K562 (cell line): ENCODE results near the gene GFOD1. TPM values are rescaled to one million over a fixed set of nuclear protein-coding genes. Genes with fewer than 3 reads are reported as not detected.

Source experiments
- ATAC-seq: fragments of 200-7000 bp; cut with Tn5 transposase; 3 replicates; pipeline ENCODE4 v1.9.1; 2020; ENCODE audit warnings: moderate library complexity
- BruUV-seq: library from RNA; stranded (reverse); fragments of 400-500 nt; replicated peaks from 2 replicates; lab custom pipeline; 2021; lab: Mats Ljungman, UMichigan
- CTCF ChIA-PET: fragments of 300-600 bp; formaldehyde crosslinking; extraction: SDS; loops from one replicate; lab custom pipeline; 2021; ENCODE audit warnings: low intra/inter-chr PET ratio; lab: Yijun Ruan, JAX
- POLR2A ChIA-PET: fragments of 300-600, 350-650 bp; sonication (Branson Sonifier 250); formaldehyde crosslinking; extraction: SDS; loops from one replicate; lab custom pipeline; 2021; ENCODE audit warnings: antibody characterized with exemption, inconsistent platforms; lab: Yijun Ruan, JAX
- DNase-seq, 4 experiments: peaks; one replicate each; pipeline versions ENCODE4 v3.0.0 to v3.0.0-alpha.2; 2011 to 2018; ENCODE audit warnings: low spot score in 3 of 4, mixed read lengths in 3 of 4; ENCODE audit errors: extremely low read depth in 1 of 4
- FAIRE-seq: peaks from 2 replicates; lab custom pipeline; 2011; peaks lifted over from hg19 to GRCh38; lab: Jason Lieb, UNC
- H2AFZ ChIP-seq: 2 replicates; pipeline ENCODE4 v1.6.0; 2011; ENCODE audit warnings: low read depth, low read length, control low read depth, inconsistent platforms
- H3K27ac ChIP-seq: fragments of 200-600 bp; 3 replicates; pipeline ENCODE4 v1.8.0; 2011; ENCODE audit warnings: low read depth, mild to moderate bottlenecking, control low read depth, inconsistent platforms, low read length, moderate library complexity, mixed read lengths; ENCODE audit errors: extremely low read depth
- H3K27me3 ChIP-seq, 2 experiments: fragments of 300-600 bp in 1 of 2; 2 replicates in 1 of 2; 3 replicates in 1 of 2; pipeline versions ENCODE4 v1.6.0 to v1.8.0; 2011; ENCODE audit warnings: inconsistent platforms in 2 of 2, low read length in 2 of 2, mild to moderate bottlenecking in 1 of 2, mixed read lengths in 1 of 2, moderate library complexity in 1 of 2; ENCODE audit not compliant: control insufficient read depth in 2 of 2, insufficient read depth in 2 of 2
- H3K36me3 ChIP-seq: fragments of 300-600 bp; 3 replicates; pipeline ENCODE4 v1.8.0; 2011; ENCODE audit warnings: mild to moderate bottlenecking, low read length, inconsistent platforms; ENCODE audit not compliant: control insufficient read depth, insufficient read depth
- H3K4me1 ChIP-seq, 2 experiments: fragments of 200-600 bp in 1 of 2; replicated peaks in 1 of 2; 2 replicates in 1 of 2; 3 replicates in 1 of 2; pipeline versions ENCODE4 v1.5.1 to v1.8.0; 2011; ENCODE audit warnings: inconsistent platforms in 2 of 2, low read length in 2 of 2, mild to moderate bottlenecking in 1 of 2, mixed read lengths in 1 of 2, moderate library complexity in 1 of 2; ENCODE audit not compliant: control insufficient read depth in 2 of 2, insufficient read depth in 2 of 2
- H3K4me2 ChIP-seq: 2 replicates; pipeline ENCODE4 v1.6.1; 2011; ENCODE audit warnings: low read length, control low read depth, inconsistent platforms, mixed read lengths; ENCODE audit not compliant: insufficient read depth
- H3K4me3 ChIP-seq: fragments of 200-600 bp; sonication (generic), shearing (Covaris generic); 2 replicates; pipeline ENCODE4 v1.5.1; 2016; ENCODE audit warnings: control low read depth, inconsistent platforms
- H3K79me2 ChIP-seq: fragments of 200-600 bp; 3 replicates; pipeline ENCODE4 v1.8.0; 2011; ENCODE audit warnings: low read length, inconsistent platforms; ENCODE audit not compliant: control insufficient read depth, insufficient read depth
- H3K9ac ChIP-seq, 2 experiments: 2 replicates each; pipeline versions ENCODE4 v1.6.0 to v1.6.1; 2011; ENCODE audit warnings: low read depth in 2 of 2, low read length in 2 of 2, control low read depth in 1 of 2, inconsistent platforms in 1 of 2, mild to moderate bottlenecking in 1 of 2, mixed read lengths in 1 of 2; ENCODE audit not compliant: insufficient read depth in 1 of 2
- H3K9me1 ChIP-seq: one replicate; pipeline ENCODE4 v1.6.0; 2011; ENCODE audit warnings: inconsistent platforms, mild to moderate bottlenecking, low read length, moderate library complexity; ENCODE audit not compliant: control insufficient read depth, insufficient read depth
- H3K9me3 ChIP-seq: replicated peaks from 2 replicates; pipeline ENCODE4 v1.5.1; 2011; ENCODE audit warnings: low read depth, low read length, inconsistent platforms; ENCODE audit not compliant: control insufficient read depth, insufficient read depth
- H4K20me1 ChIP-seq: replicated peaks from 2 replicates; pipeline ENCODE4 v1.6.1; 2011; ENCODE audit warnings: low read length, inconsistent platforms, mixed read lengths; ENCODE audit not compliant: control insufficient read depth, insufficient read depth
- CREB1 ChIP-seq, 2 experiments: sonication (generic) in 1 of 2; formaldehyde crosslinking in 1 of 2; IDR thresholded peaks; 2 replicates each; pipeline versions ENCODE4 v1.6.1 to v1.8.0; 2012 to 2022; ENCODE audit warnings: inconsistent platforms in 1 of 2, mild to moderate bottlenecking in 1 of 2, missing genetic modification reagents in 1 of 2, moderate library complexity in 1 of 2
- ELF4 ChIP-seq: fragments of 450-650 bp; formaldehyde crosslinking; IDR thresholded peaks from 2 replicates; pipeline ENCODE4 v1.4.0; 2022; ENCODE audit warnings: missing genetic modification characterization
- FOXP1 ChIP-seq: sonication (generic); formaldehyde crosslinking; IDR thresholded peaks from 2 replicates; pipeline ENCODE4 v1.8.0; 2022; ENCODE audit warnings: mild to moderate bottlenecking, missing genetic modification reagents
- GATA2 ChIP-seq: sonication (generic); formaldehyde crosslinking; IDR thresholded peaks from 2 replicates; pipeline ENCODE4 v1.4.0; 2020; ENCODE audit warnings: mild to moderate bottlenecking, missing genetic modification reagents
- HIVEP1 ChIP-seq: fragments of 250-450 bp; sonication (Bioruptor Pico); IDR thresholded peaks from 2 replicates; pipeline ENCODE4 v1.4.0; 2020; ENCODE audit warnings: mild to moderate bottlenecking
- HLTF ChIP-seq: fragments of 450-650 bp; IDR thresholded peaks from 2 replicates; pipeline ENCODE4 v1.6.1; 2016
- MEIS2 ChIP-seq: fragments of 450-650 bp; IDR thresholded peaks from 2 replicates; pipeline ENCODE4 v1.6.1; 2014; ENCODE audit warnings: mild to moderate bottlenecking; ENCODE audit not compliant: partially characterized antibody
- MXI1 ChIP-seq: IDR thresholded peaks from 2 replicates; pipeline ENCODE4 v1.6.1; 2011; ENCODE audit warnings: low read depth, mild to moderate bottlenecking, improper control_type of control experiment, low read length
- NR3C1 ChIP-seq: sonication (generic); formaldehyde crosslinking; IDR thresholded peaks from 2 replicates; pipeline ENCODE4 v1.8.1; 2022; ENCODE audit warnings: missing genetic modification reagents
- RCOR1 ChIP-seq, 2 experiments: IDR thresholded peaks; 2 replicates each; pipeline ENCODE4 v1.6.1; 2012; ENCODE audit warnings: low read depth in 2 of 2, low read length in 2 of 2, borderline replicate concordance in 1 of 2, improper control_type of control experiment in 1 of 2
- SREBF2 ChIP-seq: sonication (generic); formaldehyde crosslinking; IDR thresholded peaks from 2 replicates; pipeline ENCODE4 v1.4.0; 2020; ENCODE audit warnings: mild to moderate bottlenecking, missing genetic modification reagents
- ZBTB43 ChIP-seq: sonication (generic); formaldehyde crosslinking; IDR thresholded peaks from 2 replicates; pipeline ENCODE4 v1.8.0; 2023; ENCODE audit warnings: mild to moderate bottlenecking, missing genetic modification reagents
- ZBTB9 ChIP-seq: fragments of 450-650 bp; formaldehyde crosslinking; IDR thresholded peaks from 2 replicates; pipeline ENCODE4 v1.4.0; 2020; ENCODE audit warnings: mild to moderate bottlenecking, moderate library complexity
- ZFP1 ChIP-seq: fragments of 450-650 bp; formaldehyde crosslinking; IDR thresholded peaks from 2 replicates; pipeline ENCODE4 v1.4.0; 2020; ENCODE audit warnings: mild to moderate bottlenecking, mixed read lengths
- ZKSCAN8 ChIP-seq: fragments of 200-800 bp; sonication (Bioruptor generic); IDR thresholded peaks from 2 replicates; pipeline ENCODE4 v1.6.1; 2016; ENCODE audit warnings: missing genetic modification characterization, missing compliant biosample characterization
- ZNF445 ChIP-seq: fragments of 250-450 bp; sonication (Bioruptor Pico); IDR thresholded peaks from 2 replicates; pipeline ENCODE4 v1.4.0; 2020; ENCODE audit warnings: low read depth, mild to moderate bottlenecking, moderate library complexity
- ZNF766 ChIP-seq: fragments of 200-800 bp; sonication (Bioruptor generic); conservative IDR thresholded peaks from 2 replicates; pipeline ENCODE4 v1.6.1; 2016; ENCODE audit warnings: missing genetic modification characterization, missing compliant biosample characterization
- WGBS: fragments of 100-300 bp; shearing (Covaris generic); methylation state at CpG from one replicate; pipeline ENCODE4 v1.1.6; 2016; ENCODE audit warnings: low coverage, mixed read lengths; ENCODE audit not compliant: insufficient coverage; ENCODE audit errors: missing lambda C conversion rate; 5-methylcytosine and 5-hydroxymethylcytosine counted together
- in situ Hi-C: fragments of 300-500 bp; cut with MboI; formaldehyde crosslinking; loops from 4 replicates; pipeline ENCODE4 v1.15.0; 2018; ENCODE audit warnings: inconsistent platforms, mixed read lengths
- intact Hi-C: fragments of 100-400 bp; cut with micrococcal nuclease; formaldehyde crosslinking; loops from 2 replicates; pipeline ENCODE4 v1.14.2; 2022
- polyA plus RNA-seq, 8 experiments: library from polyadenylated mRNA; depleted of rRNA in 4 of 8; stranded (reverse) in 5 of 8; unstranded in 3 of 8; fragments of >200 nt; fragmentation: Nextera tagmentation in 2 of 8; fragmentation: Illumina TruSeq in 1 of 8; extraction: Ambion mirVana in 2 of 8; extraction: Trizol in 1 of 8; gene quantifications; 2 replicates each; pipeline versions ENCODE4 v1.2.1 to v1.2.3, GENCODE V29; 2011 to 2014; ENCODE audit warnings: inconsistent platforms in 1 of 8, missing spikeins in 1 of 8
- total RNA-seq, 7 experiments: library from RNA; depleted of rRNA in 6 of 7; stranded (reverse); fragments of >200 nt in 6 of 7; fragmentation: Illumina TruSeq in 2 of 7; extraction: Trizol in 2 of 7; gene quantifications; 2 replicates each; pipeline versions ENCODE4 v1.2.1 to v1.2.3, GENCODE V29; 2011 to 2021; ENCODE audit warnings: low replicate concordance in 1 of 7
- TF ChIP-seq, protein P1 (sequence below): fragments of 450-650 bp; IDR thresholded peaks from 2 replicates; pipeline ENCODE4 v1.6.1; 2018; ENCODE audit warnings: mild to moderate bottlenecking, low read depth; ENCODE audit not compliant: partially characterized antibody

The GFOD1 gene
- total and polyA plus RNA-seq, 9 of the 15 experiments (the other 6 are each of a cell fraction or from before 2014, with no cell fraction given), result 3.8 to 12.0 (median 8.2) TPM

GRCh38 chr6:13479971-13480434 is 7.4 kb downstream of the GFOD1 start:
- Histone ChIP-seq H3K4me3 (no peak overlapping the region), H2AFZ (no peak overlapping the region), H3K27me3 (no peaks in the 10 kb centered on the region), H3K9ac (no peak overlapping the region; a peak in 1 of 4 replicates), H3K79me2 (peaks cover 25% of the 10 kb centered on the region), H3K4me1 (peaks cover 6 to 32% of the 10 kb centered on the region in 2 experiments), H3K9me3 (no peaks in the 10 kb centered on the region), H4K20me1 (no peaks in the 10 kb centered on the region), H3K4me2 (no peak overlapping the region), H3K27ac (no peak overlapping the region), H3K9me1 (no peaks in the 10 kb centered on the region), H3K36me3 (no peaks in the 10 kb centered on the region; the same call in 2 of the 3 replicates)
- FAIRE-seq (no peak), ATAC-seq (no peak), DNase-seq (no peak)
- intact Hi-C loops, result no loop called here
- TF ChIP-seq ZNF445 (CRISPR knock-in tag) (no peak), MXI1 (no peak), ELF4 (no peak), ZFP1 (CRISPR knock-in tag) (no peak), ZNF766 (CRISPR knock-in tag) (no peak), ZBTB43 (CRISPR knock-in tag) (no peak), ZBTB9 (CRISPR knock-in tag) (no peak), MEIS2 (no peak), FOXP1 (CRISPR knock-in tag) (no peak), NR3C1 (no peak), SREBF2 (CRISPR knock-in tag) (no peak), CREB1 (IDR thresholded peaks at IDR 0.05) (no peak), CREB1 (CRISPR knock-in tag; IDR thresholded peaks at IDR 0.05) (no peak), RCOR1 (IDR thresholded peaks at IDR 0.05; ENCODE audit: borderline replicate concordance in 1 of 2, low read depth in 2 of 2, low read length in 2 of 2) (no peak), GATA2 (CRISPR knock-in tag) (no peak), HIVEP1 (CRISPR knock-in tag) (no peak), ZKSCAN8 (CRISPR knock-in tag) (no peak), HLTF (no peak)
- TF ChIP-seq, protein P1, sequence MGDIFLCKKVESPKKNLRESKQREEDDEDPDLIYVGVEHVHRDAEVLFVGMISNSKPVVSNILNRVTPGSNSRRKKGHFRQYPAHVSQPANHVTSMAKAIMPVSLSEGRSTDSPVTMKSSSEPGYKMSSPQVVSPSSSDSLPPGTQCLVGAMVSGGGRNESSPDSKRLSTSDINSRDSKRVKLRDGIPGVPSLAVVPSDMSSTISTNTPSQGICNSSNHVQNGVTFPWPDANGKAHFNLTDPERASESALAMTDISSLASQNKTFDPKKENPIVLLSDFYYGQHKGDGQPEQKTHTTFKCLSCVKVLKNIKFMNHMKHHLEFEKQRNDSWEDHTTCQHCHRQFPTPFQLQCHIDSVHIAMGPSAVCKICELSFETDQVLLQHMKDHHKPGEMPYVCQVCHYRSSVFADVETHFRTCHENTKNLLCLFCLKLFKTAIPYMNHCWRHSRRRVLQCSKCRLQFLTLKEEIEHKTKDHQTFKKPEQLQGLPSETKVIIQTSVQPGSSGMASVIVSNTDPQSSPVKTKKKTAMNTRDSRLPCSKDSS, result no peak
- BruUV-seq, result no TSS peak
- ChIA-PET CTCF (no interaction called here), POLR2A (interaction anchor here (1.5 kb wide), 1 partner anchor 13 kb away, joined by 3 read pairs; no protein-coding TSS in a partner anchor)
- in situ Hi-C loops, result no loop called here
- WGBS, result 67% methylated on average over 4 of the region's 4 CpGs
